K562 (cell line): Measurements from ENCODE around the gene DDAH2. TPM values are rescaled to one million over a fixed set of nuclear protein-coding genes. Genes with fewer than 3 reads are reported as not detected.

Experiments
- BRD4 ChIP-seq: fragments of 200-600 bp; sonication (generic); IDR thresholded peaks from 2 replicates; pipeline ENCODE4 v1.6.1; 2017; ENCODE audit warnings: inconsistent platforms
- IRF9 ChIP-seq: fragments of 450-650 bp; IDR thresholded peaks from 2 replicates; pipeline ENCODE4 v1.6.1; 2016; ENCODE audit warnings: missing biosample characterization, missing genetic modification characterization
- LEF1 ChIP-seq: fragments of 450-650 bp; IDR thresholded peaks from 2 replicates; pipeline ENCODE4 v1.6.1; 2016; ENCODE audit warnings: mild to moderate bottlenecking
- OTX1 ChIP-seq: fragments of 450-650 bp; formaldehyde crosslinking; IDR thresholded peaks from 2 replicates; pipeline ENCODE4 v1.4.0; 2022; ENCODE audit warnings: mild to moderate bottlenecking
- PHB2 ChIP-seq: fragments of 450-650 bp; IDR thresholded peaks from 2 replicates; pipeline ENCODE4 v1.6.1; 2017; ENCODE audit warnings: low read depth
- PTRF ChIP-seq: fragments of 450-650 bp; IDR thresholded peaks from 2 replicates; pipeline ENCODE4 v1.6.1; 2016; ENCODE audit warnings: mild to moderate bottlenecking, missing genetic modification characterization, missing compliant biosample characterization
- SFPQ ChIP-seq: fragments of 200-400 bp; formaldehyde crosslinking; IDR thresholded peaks from 2 replicates; pipeline ENCODE4 v1.6.1; 2017; ENCODE audit warnings: mild to moderate bottlenecking, low read depth, low read length, moderate library complexity
- SMAD3 ChIP-seq: fragments of 450-650 bp; formaldehyde crosslinking; conservative IDR thresholded peaks from 2 replicates; pipeline ENCODE4 v1.4.0; 2020; ENCODE audit warnings: mild to moderate bottlenecking
- TOE1 ChIP-seq, 2 experiments: fragments of 450-650 bp in 1 of 2; sonication (generic) in 1 of 2; formaldehyde crosslinking in 1 of 2; IDR thresholded peaks; 2 replicates each; pipeline versions ENCODE4 v1.7.1 to v1.8.0; 2016 to 2022; ENCODE audit warnings: borderline replicate concordance in 2 of 2, mild to moderate bottlenecking in 2 of 2, antibody characterized with exemption in 1 of 2, inconsistent platforms in 1 of 2, low read depth in 1 of 2, missing genetic modification reagents in 1 of 2, moderate library complexity in 1 of 2
- TRIM24 ChIP-seq, 2 experiments: fragments of 450-650 bp; IDR thresholded peaks; 2 replicates each; pipeline ENCODE4 v1.6.1; 2016
- ZBTB2 ChIP-seq: fragments of 450-650 bp; IDR thresholded peaks from 2 replicates; pipeline ENCODE4 v1.6.1; 2016; ENCODE audit warnings: antibody characterized with exemption
- ZNF232 ChIP-seq: sonication (generic); formaldehyde crosslinking; IDR thresholded peaks from 2 replicates; pipeline ENCODE4 v1.8.0; 2022; ENCODE audit warnings: mild to moderate bottlenecking, missing genetic modification reagents
- ZNF512 ChIP-seq: IDR thresholded peaks from 2 replicates; pipeline ENCODE4 v1.6.1; 2016; ENCODE audit warnings: missing genetic modification characterization, missing compliant biosample characterization
- ZNF551 ChIP-seq: fragments of 250-450 bp; sonication (Bioruptor Pico); IDR thresholded peaks from 2 replicates; pipeline ENCODE4 v1.5.0; 2021; ENCODE audit warnings: mild to moderate bottlenecking, moderate library complexity
- ZNF592 ChIP-seq: fragments of 450-650 bp; IDR thresholded peaks from 2 replicates; pipeline ENCODE4 v1.6.1; 2017; ENCODE audit warnings: antibody characterized with exemption, mild to moderate bottlenecking
- ZNF830 ChIP-seq: fragments of 250-450 bp; sonication (Bioruptor Pico); IDR thresholded peaks from 2 replicates; pipeline ENCODE4 v1.5.0; 2021; ENCODE audit warnings: mild to moderate bottlenecking
- polyA plus RNA-seq, 8 experiments: library from polyadenylated mRNA; depleted of rRNA in 4 of 8; stranded (reverse) in 5 of 8; unstranded in 3 of 8; fragments of >200 nt; fragmentation: Nextera tagmentation in 2 of 8; fragmentation: Illumina TruSeq in 1 of 8; extraction: Ambion mirVana in 2 of 8; extraction: Trizol in 1 of 8; gene quantifications; 2 replicates each; pipeline versions ENCODE4 v1.2.1 to v1.2.3, GENCODE V29; 2011 to 2014; ENCODE audit warnings: inconsistent platforms in 1 of 8, missing spikeins in 1 of 8
- total RNA-seq, 7 experiments: library from RNA; depleted of rRNA in 6 of 7; stranded (reverse); fragments of >200 nt in 6 of 7; fragmentation: Illumina TruSeq in 2 of 7; extraction: Trizol in 2 of 7; gene quantifications; 2 replicates each; pipeline versions ENCODE4 v1.2.1 to v1.2.3, GENCODE V29; 2011 to 2021; ENCODE audit warnings: low replicate concordance in 1 of 7

Gene DDAH2
- total and polyA plus RNA-seq, 9 of the 15 experiments (the other 6 are each of a cell fraction or from before 2014, with no cell fraction given), result 1.8 to 45.4 (median 21.4) TPM

- TF ChIP-seq ZBTB2 (peak; percentile 28; the same call in 1 of the 2 replicates), TRIM24 (IDR thresholded peaks at IDR 0.05) (peak in 1 of 2 experiments; percentile 47; a peak in 1 of 4 replicates), TOE1 (IDR thresholded peaks at IDR 0.05; ENCODE audit: borderline replicate concordance) (no peak), TOE1 (CRISPR knock-in tag; IDR thresholded peaks at IDR 0.05; ENCODE audit: borderline replicate concordance, low read depth) (0 out of 2 replicates have a peak, but pooled peaks have one; percentile 51), ZNF551 (CRISPR knock-in tag) (peak; percentile 67), ZNF232 (CRISPR knock-in tag) (0 out of 2 replicates have a peak, but pooled peaks have one; percentile 6), OTX1 (CRISPR knock-in tag) (0 out of 2 replicates have a peak, but pooled peaks have one; percentile 17), SFPQ (no peak), PTRF (tag) (peak; percentile 46; the same call in 1 of the 2 replicates), ZNF830 (CRISPR knock-in tag) (peak; percentile 89; the same call in 1 of the 2 replicates), SMAD3 (CRISPR knock-in tag) (0 out of 2 replicates have a peak, but pooled peaks have one; percentile 40), ZNF512 (tag) (peak; percentile 85), IRF9 (tag) (no peak), ZNF592 (no peak), BRD4 (peak; percentile 83; the same call in 1 of the 2 replicates), PHB2 (peak; percentile 65), LEF1 (no peak)
These were observed 8.4 kb upstream of the DDAH2 start (continued) for GRCh38 chr6:31737315-31737990.
